GM12872 (cell line): ENCODE measurements around the gene ZNF48.

Experiments
- TF ChIP-seq, protein P1 (sequence below): IDR thresholded peaks from 3 replicates; pipeline ENCODE4 v1.5.1; 2011; ENCODE audit warnings: low read depth, mild to moderate bottlenecking, low read length, moderate library complexity; ENCODE audit not compliant: insufficient read depth

Gene ZNF48

DNA sequence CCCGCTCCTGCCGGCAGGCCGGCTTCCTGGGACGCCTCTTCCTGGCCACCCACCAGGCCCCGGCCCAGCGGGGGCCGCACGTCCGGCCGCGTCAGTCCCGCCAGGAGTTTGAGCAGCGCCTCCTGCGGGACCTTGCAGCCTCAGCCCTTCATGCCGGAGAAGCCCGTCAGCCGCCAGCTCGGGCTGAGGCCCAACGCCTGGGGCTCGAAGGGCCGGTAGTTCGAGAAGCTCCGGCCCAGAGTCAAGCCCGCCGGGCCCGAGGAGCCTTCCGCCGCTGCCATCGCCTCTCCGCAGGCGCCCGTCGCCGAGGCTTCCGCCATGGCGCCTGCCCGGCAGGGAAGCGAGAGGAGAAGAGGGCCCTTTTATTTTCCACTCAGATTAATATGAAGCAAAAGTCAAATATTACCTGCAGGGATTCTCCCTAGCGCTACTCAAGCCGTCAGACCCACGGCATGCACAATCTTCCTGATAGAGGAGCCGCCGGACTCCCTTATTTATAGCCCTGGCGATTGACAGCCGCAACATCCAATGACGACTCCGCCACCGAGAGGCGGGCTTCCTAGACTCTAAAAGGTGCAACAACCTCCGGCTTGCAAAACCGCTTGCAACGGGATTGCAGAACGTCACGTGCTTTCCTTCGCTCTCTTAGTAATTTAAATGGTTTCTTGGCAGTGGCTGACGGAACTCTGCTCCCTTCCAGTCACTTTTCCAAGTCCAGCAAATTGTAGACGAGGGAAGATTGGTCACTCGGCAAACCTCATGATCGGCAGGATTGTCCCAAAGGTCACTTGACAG is 50.4 kb downstream of the ZNF48 start, which contains the start of gene SEPHS2:
SEPHS2 (minus strand) TSS at position 467 of the 795 bp plus-strand sequence; CDS start at position 320, 147 bp downstream.
- TF ChIP-seq, protein P1, sequence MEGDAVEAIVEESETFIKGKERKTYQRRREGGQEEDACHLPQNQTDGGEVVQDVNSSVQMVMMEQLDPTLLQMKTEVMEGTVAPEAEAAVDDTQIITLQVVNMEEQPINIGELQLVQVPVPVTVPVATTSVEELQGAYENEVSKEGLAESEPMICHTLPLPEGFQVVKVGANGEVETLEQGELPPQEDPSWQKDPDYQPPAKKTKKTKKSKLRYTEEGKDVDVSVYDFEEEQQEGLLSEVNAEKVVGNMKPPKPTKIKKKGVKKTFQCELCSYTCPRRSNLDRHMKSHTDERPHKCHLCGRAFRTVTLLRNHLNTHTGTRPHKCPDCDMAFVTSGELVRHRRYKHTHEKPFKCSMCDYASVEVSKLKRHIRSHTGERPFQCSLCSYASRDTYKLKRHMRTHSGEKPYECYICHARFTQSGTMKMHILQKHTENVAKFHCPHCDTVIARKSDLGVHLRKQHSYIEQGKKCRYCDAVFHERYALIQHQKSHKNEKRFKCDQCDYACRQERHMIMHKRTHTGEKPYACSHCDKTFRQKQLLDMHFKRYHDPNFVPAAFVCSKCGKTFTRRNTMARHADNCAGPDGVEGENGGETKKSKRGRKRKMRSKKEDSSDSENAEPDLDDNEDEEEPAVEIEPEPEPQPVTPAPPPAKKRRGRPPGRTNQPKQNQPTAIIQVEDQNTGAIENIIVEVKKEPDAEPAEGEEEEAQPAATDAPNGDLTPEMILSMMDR, result peak; percentile 45; the same call in 2 of the 3 replicates

DNA sequence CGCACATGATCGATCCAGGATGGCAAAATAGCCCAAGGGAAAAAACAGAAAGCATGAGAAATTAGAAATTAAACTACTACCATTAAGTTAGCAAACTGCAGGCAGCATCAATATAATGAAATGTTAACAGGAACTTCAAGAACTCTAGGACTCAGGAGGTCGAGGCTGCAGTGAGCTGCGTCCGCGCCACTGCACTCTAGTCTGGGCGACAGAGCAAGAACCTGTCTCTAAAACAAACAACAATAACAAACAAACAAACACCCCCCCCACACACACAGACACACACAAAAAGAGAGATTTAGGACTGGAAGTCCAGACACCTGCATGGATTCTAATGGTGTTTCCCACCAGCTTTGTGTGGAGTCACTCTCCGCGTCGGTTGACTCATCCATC is 51.0 kb downstream of the ZNF48 start:
- TF ChIP-seq, protein P1, result no peak

DNA sequence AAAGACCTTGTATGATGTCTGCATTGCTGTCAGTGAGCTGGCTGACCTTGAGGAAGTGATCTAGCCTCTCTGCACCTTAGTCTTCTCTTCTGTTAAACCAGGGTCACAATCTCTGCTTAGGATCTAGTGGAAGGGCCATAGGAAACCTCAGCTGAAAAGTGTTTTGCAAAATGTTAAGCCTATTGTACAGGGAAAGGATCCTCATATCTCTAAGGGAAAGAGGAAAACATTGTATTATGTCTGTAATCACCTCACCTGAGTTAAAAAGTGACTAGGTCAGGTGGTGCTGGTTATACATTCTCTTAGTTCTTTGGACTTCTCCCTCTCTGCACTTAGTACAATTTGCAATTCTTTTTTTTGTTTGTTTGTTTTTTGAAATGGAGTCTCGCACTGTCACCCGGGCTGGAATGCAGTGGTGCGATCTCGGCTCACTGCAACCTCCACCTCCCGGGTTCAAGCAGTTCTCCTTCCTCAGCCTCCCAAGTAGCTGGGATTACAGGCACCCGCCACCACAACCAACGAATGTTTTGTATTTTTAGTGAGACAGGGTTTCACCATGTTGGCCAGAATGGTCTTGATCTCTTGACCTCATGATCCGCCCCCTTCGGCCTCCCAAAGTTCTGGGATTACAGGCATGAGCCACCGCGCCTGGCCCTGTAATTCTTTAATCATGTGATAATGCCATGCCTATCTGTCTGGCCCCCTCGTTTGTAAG is 52.4 kb downstream of the ZNF48 start:
- TF ChIP-seq, protein P1, result no peak

DNA sequence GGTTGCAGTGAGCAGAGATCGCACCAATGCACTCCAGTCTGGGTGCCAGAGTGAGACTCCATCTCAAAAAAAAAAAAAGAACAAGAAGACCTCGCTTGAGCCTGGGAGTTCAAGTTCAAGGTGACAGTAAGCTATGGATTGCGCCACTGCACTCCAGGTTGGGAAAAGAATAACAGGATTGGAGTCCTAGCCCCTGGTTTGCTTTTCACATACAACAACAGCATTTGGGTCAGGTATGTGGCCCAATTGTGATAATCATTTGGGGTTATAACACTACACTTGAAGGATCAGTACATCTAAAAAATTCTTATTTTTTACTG is 53.9 kb downstream of the ZNF48 start:
- TF ChIP-seq, protein P1, result no peak
